GM19035 (cell line): ENCODE results near the gene NT5DC2.

Experiments used
- ATAC-seq: cut with Tn5 transposase; IDR thresholded peaks from one replicate; pipeline ENCODE4 v1.9.1; 2021; ENCODE audit not compliant: unreplicated experiment

The NT5DC2 gene

GRCh38 chr3:52490035-52490938 is 43.4 kb downstream of the NT5DC2 start:
- no peak for ATAC-seq

DNA sequence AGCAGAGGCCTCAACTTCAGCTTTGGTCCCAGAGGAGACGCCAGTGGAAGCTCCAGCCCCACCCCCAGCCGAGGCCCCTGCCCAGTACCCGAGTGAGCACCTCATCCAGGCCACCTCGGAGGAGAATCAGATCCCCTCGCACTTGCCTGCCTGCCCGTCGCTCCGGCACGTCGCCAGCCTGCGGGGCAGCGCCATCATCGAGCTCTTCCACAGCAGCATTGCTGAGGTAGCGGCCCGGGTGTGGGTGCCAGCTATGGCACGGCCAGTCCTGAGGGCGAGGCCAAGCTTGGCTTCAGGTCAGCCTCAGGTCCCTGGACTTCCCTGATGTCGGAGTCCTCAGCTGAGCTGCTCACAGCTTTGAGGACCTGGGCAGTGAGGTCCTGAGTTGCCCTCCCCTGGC is 44.2 kb downstream of the NT5DC2 start:
- no peak for ATAC-seq

DNA sequence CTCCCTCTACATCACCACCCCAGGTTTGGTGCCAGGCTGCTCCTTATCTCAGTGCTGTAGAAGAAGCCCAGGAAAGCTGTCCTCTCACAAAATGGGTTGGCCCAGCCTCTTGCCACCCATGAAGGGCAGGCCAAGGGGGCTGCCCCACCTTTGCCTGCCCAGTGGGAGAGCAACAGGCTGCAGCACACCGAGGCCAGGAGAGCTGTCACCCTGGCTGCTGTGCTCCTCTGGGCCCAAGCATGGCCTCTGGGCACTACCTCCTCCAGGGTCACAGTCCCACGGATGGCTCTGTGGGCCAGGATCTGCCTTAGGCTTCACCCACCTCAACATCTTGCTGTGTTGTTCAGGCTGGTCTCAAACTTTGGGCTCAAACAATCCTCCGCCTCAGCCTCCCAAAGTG is 44.9 kb downstream of the NT5DC2 start:
- ATAC-seq = no peak

GRCh38 chr3:52487788-52488691 is 45.6 kb downstream of the NT5DC2 start:
- no peak for ATAC-seq

DNA sequence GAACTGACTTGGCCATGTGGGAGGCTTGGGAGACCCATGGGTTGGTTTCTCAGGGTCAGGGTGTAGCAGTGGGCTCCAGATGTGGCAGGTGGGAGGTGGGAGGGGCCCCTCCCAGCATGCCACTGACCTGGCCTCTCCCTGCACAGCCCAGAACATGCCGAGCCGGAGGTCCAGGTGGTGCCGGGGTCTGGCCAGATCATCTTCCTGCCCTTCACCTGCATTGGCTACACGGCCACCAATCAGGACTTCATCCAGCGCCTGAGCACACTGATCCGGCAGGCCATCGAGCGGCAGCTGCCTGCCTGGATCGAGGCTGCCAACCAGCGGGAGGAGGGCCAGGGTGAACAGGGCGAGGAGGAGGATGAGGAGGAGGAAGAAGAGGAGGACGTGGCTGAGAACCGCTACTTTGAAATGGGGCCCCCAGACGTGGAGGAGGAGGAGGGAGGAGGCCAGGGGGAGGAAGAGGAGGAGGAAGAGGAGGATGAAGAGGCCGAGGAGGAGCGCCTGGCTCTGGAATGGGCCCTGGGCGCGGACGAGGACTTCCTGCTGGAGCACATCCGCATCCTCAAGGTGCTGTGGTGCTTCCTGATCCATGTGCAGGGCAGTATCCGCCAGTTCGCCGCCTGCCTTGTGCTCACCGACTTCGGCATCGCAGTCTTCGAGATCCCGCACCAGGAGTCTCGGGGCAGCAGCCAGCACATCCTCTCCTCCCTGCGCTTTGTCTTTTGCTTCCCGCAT is 46.4 kb downstream of the NT5DC2 start:
- ATAC-seq = no peak

GRCh38 chr3:52484680-52485461 is 48.8 kb downstream of the NT5DC2 start:
- ATAC-seq = no peak

DNA sequence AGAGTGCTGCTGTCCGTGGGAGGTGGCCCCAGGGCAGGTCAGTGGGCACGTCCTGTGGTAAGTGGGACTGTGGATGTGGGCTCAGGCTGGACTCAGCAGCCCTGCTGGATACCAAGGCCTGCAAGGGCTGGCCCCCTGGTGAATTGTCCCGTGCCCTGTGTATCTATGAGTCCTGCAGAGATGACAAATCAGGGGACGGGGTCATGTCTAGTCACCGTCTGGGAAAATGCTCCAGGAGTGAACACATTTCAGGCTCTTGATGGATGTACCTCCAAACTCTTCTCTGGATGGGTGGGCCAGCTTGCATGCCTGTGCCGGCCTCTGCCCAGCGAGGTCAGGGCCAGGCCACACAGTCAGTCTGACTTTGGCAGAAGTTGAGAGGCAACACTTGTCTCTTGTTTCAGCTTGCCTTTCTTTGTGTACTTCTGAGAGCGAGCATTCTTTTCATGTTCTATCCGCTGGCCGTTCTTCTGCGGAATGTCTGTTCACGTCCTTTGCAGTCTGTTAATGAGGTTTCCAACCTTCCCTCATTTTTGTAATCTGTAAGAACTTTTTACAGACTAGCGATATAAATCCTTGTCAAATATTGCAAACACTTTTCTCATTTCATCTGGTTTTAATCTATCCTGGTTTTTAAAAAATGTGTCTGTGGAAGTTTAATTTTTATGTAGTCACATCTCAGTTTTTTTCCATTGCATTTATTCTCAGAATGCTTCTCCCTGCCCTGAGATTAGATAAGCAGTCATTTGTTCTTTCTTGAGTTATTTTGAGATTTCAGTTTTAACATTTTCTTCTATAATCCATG is 49.9 kb downstream of the NT5DC2 start:
- ATAC-seq = no peak

DNA sequence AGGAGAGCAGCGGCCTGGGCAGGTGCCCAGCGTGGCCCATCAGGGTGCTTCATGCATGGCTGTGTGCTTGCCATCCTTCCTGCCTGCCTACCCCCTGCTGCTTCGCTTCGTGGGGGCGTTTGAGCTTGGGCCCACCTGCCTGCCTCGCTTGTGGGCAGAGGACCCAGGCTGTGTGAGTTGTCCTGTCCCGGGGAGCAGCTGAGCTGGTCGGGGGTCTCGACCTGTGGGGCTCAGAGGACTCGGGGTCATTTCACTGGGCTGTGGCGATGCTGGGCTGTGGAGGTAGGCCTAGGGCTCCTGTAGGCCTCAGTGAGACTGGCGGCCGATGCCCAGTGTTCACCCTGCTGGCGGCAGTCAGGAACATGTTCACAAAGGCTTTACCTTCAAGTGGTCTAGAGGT is 50.6 kb downstream of the NT5DC2 start:
- no peak for ATAC-seq

GRCh38 chr3:52481819-52482521 is 51.7 kb downstream of the NT5DC2 start:
- ATAC-seq = no peak

DNA sequence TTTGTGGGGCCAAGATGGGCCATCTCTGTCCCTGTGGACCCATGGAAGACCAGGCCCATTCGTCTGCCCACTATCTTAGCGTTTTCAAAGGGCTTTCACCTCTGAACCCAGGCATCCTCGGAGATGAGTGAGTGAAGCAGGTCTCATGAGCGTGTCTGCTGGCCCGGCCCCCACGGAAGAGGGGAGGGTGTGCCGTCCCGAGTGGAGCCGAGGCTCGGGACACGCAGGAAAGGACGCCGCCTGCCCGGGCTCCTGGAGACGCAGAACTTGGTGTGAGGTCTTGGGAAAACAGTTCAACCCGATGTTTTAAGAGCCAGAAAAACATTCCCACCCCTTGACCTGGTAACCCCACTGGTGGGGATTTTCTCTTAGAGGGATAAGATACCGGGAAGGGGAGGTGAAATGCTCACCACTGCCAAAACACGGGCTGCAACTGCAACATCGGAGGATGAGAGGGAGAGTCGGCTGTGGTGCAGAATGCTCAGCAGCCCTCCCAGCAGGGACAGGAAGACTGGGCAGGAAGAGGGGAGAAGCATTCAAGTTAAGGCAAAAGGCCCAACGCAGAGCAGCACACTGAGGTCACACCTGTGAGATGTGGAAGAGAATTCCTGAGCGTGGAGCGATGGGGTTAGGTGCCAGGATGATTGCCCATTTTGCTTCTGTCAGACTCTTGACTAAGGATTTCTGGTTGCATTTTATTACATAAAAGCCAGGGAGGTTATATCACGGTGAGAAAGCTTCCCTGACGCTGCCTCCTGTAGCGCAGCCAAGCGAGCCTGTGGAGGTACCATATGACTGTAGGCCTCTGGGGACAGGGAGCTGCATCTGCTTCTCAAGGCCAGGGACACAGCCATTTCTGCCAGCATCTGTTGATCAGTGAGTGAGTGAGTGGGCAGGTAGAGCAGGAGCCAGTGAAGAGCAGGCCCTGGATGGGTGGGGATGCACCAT is 52.6 kb downstream of the NT5DC2 start:
- ATAC-seq = no peak

GRCh38 chr3:52479877-52480575 is 53.6 kb downstream of the NT5DC2 start:
- ATAC-seq = no peak

DNA sequence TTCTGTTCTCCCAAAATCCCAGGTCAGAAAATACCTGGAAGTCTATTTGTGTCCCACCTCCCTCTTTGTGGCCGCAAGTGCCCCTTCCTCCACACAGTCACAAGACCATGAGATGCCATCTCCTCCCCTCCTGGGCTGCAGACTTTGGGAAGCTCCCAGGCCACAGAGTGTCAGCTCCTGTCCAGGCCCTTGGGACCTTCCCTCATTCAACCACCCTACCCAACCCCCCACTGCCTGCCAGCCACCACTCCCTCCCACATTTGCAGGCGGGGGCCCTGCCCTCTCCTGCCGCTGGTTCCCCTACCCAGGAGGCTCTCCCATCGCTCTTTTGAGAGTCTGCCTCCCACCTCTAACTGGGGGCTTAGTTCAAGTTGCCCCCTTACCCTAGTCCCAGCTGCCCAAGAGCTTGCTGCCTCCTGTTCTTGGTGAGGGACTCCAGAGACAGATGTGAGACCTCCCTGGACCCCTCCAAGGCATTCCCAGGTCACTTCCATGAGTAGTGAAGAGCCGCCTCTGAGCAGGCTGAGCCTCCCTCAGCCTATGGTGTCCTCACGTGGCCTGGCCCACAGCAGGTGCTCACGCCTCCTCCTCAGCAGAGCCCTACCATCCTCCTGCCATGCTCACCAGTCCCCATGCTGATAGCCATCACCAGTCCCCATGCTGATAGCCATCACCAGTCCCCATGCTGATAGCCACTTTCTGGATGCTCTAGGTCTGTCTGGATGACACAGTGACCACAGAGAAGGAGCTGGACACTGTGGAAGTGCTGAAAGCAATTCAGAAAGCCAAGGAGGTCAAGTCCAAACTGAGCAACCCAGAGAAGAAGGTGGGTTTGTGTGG is 54.4 kb downstream of the NT5DC2 start:
- ATAC-seq = no peak

DNA sequence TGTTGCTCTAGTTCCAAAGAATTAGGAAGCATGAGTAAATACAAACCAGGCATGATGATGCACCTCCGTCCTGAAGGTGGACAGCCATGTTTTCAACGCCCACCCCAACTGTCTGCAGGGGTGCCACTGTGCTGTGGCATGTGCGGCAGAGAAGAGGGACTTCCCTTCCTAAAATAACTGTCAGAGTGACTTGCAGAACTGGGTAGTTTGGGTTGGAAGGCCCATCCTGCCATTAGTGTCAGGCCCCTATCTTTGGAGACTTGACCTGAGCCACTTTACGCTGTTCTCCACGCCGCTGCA is 55.9 kb downstream of the NT5DC2 start:
- ATAC-seq = no peak

- ATAC-seq = no peak
These were observed 56.4 kb downstream of the NT5DC2 start for GRCh38 chr3:52477076-52477795.
